Gastrocnemius medialis (tissue), 4 donors: ENCODE results near the gene CCDC127. TPM values are rescaled to one million over a fixed set of nuclear protein-coding genes. Genes with fewer than 3 reads are reported as not detected.
A peak's percentile ranks its signal among the peaks of the same experiment; 100 is the strongest.
"Not testable (repeated sequence)": the region's sequence is repeated elsewhere in the genome, so short reads cannot be mapped to it uniquely, and the experiment has no call there.

Experiments
- ATAC-seq, 2 donors: fragments of 150-250 bp; one replicate each; pipeline ENCODE4 v1.9.1; 2016
- DNase-seq, 2 donors: peaks; one replicate each; pipeline ENCODE4 v3.0.0-alpha.2; 2019
- H3K27ac ChIP-seq, 4 donors: fragments of 200-600 bp; sonication (generic); 1 replicate in 1 of 4; 2 replicates in 3 of 4; pipeline ENCODE4 v1.5.1; 2016 to 2018; ENCODE audit warnings: mild to moderate bottlenecking in 2 of 4, moderate library complexity in 1 of 4
- H3K27me3 ChIP-seq, 3 donors: fragments of 200-600 bp; sonication (generic) in 2 of 3; 1 replicate in 1 of 3; 2 replicates in 2 of 3; pipeline versions ENCODE4 v1.5.1 to v1.6.0; 2016 to 2019; ENCODE audit warnings: mild to moderate bottlenecking in 1 of 3, moderate library complexity in 1 of 3
- H3K36me3 ChIP-seq, 2 donors: fragments of 200-600 bp; sonication (generic) in 1 of 2; one replicate each; pipeline ENCODE4 v1.5.1; 2017 to 2018
- H3K4me1 ChIP-seq, 2 donors: fragments of 200-600 bp; sonication (generic) in 1 of 2; one replicate each; pipeline ENCODE4 v1.5.1; 2016 to 2017; ENCODE audit warnings: mild to moderate bottlenecking in 2 of 2
- H3K4me3 ChIP-seq, 4 donors: fragments of 200-600 bp; sonication (generic) in 3 of 4; 1 replicate in 1 of 4; 2 replicates in 3 of 4; pipeline ENCODE4 v1.5.1; 2016 to 2019; ENCODE audit warnings: mild to moderate bottlenecking in 2 of 4
- H3K9me3 ChIP-seq, 3 donors: fragments of 200-600 bp; sonication (generic) in 2 of 3; 1 replicate in 1 of 3; 2 replicates in 2 of 3; pipeline ENCODE4 v1.5.1; 2016 to 2019
- CTCF ChIP-seq, 5 experiments: fragments of 450-650 bp in 3 of 5; fragments of 200-600 bp in 2 of 5; sonication (generic) in 2 of 5; IDR thresholded peaks in 4 of 5; conservative IDR thresholded peaks in 1 of 5; 1 replicate in 4 of 5; 2 replicates in 1 of 5; pipeline ENCODE4 v1.5.1; 2016 to 2019; ENCODE audit warnings: antibody characterized with exemption in 5 of 5, mild to moderate bottlenecking in 3 of 5, moderate library complexity in 3 of 5
- POLR2A ChIP-seq, 2 donors: fragments of 450-650 bp; IDR thresholded peaks; one replicate each; pipeline ENCODE4 v1.6.1; 2017; ENCODE audit warnings: antibody characterized with exemption in 2 of 2, mild to moderate bottlenecking in 2 of 2, moderate library complexity in 2 of 2
- in situ Hi-C, 4 donors: fragments of 200-750 bp; cut with MboI; loops; one replicate each; pipeline versions ENCODE4 v1.15.0 to v1.8.0; 2017; ENCODE audit warnings: low sequenced_read_pairs in 4 of 4
- intact Hi-C: fragments of 100-400 bp; cut with DNase I; formaldehyde crosslinking; loops from one replicate; pipeline ENCODE4 v1.15.1; 2023; ENCODE audit warnings: low total_unique reads
- total RNA-seq, 4 donors: library from RNA; depleted of rRNA; stranded (reverse); fragments of >200 nt; gene quantifications; one replicate each; pipeline versions ENCODE4 v1.1.0 to v1.2.3, GENCODE V29; 2016

Gene CCDC127, protein sequence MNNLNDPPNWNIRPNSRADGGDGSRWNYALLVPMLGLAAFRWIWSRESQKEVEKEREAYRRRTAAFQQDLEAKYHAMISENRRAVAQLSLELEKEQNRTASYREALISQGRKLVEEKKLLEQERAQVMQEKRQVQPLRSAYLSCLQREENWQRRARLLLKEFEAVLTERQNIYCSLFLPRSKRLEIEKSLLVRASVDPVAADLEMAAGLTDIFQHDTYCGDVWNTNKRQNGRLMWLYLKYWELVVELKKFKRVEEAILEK
- total RNA-seq = 10 to 100 TPM in 1 of 4 donors, 1 to 10 TPM in 3; 5.7 to 11.1 (median 7.8) TPM

GRCh38 chr5:217494-218456 is at the start of gene CCDC127, which contains the start of gene SDHA:
TSS of gene CCDC127 (minus strand) at chr5:218153. CDS start at chr5:216849, 1,304 bp downstream.
TSS of gene SDHA (plus strand) at chr5:218320. CDS start at chr5:218356, 36 bp downstream.
- peak within 1 kb of the TSS; percentile 97 to 99 (median 98) for H3K27ac ChIP-seq
- DNase-seq (peak; percentile 94 to 96), ATAC-seq (peak; percentile 84 to 87)
- H3K36me3 ChIP-seq, H3K27me3 ChIP-seq, H3K9me3 ChIP-seq, in situ Hi-C loops: not testable (repeated sequence)
- TF ChIP-seq CTCF (IDR thresholded peaks at IDR 0.05 in 4 of 5, conservative IDR thresholded peaks at IDR 0.05 in 1 of 5) (peak in 3 of 5 experiments; percentile 38 to 58 (median 39)), POLR2A (IDR thresholded peaks at IDR 0.05) (peak; percentile 98)
- peaks cover 38 to 43% of the 10 kb centered on the region in 2 donors for H3K4me1 ChIP-seq
- intact Hi-C loops = loop anchor here (1.0 kb wide), 3 partner anchors 29 to 256 kb away; partner anchors contain the start of gene PDCD6
- H3K4me3 ChIP-seq = peak within 1 kb of the TSS; percentile 93 to 97 (median 95)

GRCh38 chr5:267716-268115 is 49.8 kb upstream of the CCDC127 start:
- DNase-seq (no peak), ATAC-seq (no peak)
- Histone ChIP-seq H3K9me3 (no peaks in the 10 kb centered on the region), H3K27me3 (no peaks in the 10 kb centered on the region), H3K27ac (no peak overlapping the region), H3K36me3 (peaks cover 0 to 31% of the 10 kb centered on the region in 2 donors), H3K4me1 (peaks cover 2% of the 10 kb centered on the region in 2 donors), H3K4me3 (no peak overlapping the region)
- in situ Hi-C loops (no loop called here), intact Hi-C loops (no loop called here)
- TF ChIP-seq POLR2A (IDR thresholded peaks at IDR 0.05) (no peak), CTCF (IDR thresholded peaks at IDR 0.05 in 4 of 5, conservative IDR thresholded peaks at IDR 0.05 in 1 of 5) (no peak)

- H3K27ac ChIP-seq, H3K9me3 ChIP-seq, in situ Hi-C loops, DNase-seq, intact Hi-C loops, H3K27me3 ChIP-seq, H3K4me3 ChIP-seq, ATAC-seq, H3K4me1 ChIP-seq: not testable (repeated sequence)
- peaks cover 0 to 37% of the 10 kb centered on the region in 2 donors for H3K36me3 ChIP-seq
These were observed 48.5 kb upstream of the CCDC127 start for GRCh38 chr5:266311-267026.

DNA sequence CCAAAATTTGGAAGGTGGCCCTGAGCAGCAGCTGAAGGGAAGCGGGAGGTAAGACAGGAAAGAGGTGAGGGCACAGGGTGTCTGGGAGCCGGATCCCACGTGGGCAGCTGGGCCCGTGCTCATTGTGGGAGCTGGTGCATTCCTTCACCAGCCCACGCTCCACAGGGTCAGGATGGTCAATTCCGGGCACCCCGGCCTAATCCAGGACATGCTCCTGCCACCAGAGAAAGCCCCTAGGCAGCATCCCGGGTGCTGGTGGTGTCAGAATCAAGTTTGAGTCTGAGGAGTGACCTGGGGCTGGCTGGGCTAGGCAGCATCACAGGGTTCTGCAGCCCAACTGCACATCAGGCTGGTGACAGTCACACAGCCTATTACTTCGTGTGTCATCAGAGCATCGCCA is 46.4 kb upstream of the CCDC127 start:
- no peaks in the 10 kb centered on the region for H3K9me3 ChIP-seq
- no peak overlapping the region for H3K4me3 ChIP-seq
- TF ChIP-seq POLR2A (IDR thresholded peaks at IDR 0.05) = no peak
- TF ChIP-seq CTCF (IDR thresholded peaks at IDR 0.05 in 4 of 5, conservative IDR thresholded peaks at IDR 0.05 in 1 of 5) = no peak
- ATAC-seq = no peak
- no peak for DNase-seq
- H3K27ac ChIP-seq = no peak overlapping the region
- in situ Hi-C loops = no loop called here
- H3K36me3 ChIP-seq = peaks cover 0 to 41% of the 10 kb centered on the region in 2 donors
- H3K4me1 ChIP-seq = no peaks in the 10 kb centered on the region
- H3K27me3 ChIP-seq = no peaks in the 10 kb centered on the region
- intact Hi-C loops = no loop called here

DNA sequence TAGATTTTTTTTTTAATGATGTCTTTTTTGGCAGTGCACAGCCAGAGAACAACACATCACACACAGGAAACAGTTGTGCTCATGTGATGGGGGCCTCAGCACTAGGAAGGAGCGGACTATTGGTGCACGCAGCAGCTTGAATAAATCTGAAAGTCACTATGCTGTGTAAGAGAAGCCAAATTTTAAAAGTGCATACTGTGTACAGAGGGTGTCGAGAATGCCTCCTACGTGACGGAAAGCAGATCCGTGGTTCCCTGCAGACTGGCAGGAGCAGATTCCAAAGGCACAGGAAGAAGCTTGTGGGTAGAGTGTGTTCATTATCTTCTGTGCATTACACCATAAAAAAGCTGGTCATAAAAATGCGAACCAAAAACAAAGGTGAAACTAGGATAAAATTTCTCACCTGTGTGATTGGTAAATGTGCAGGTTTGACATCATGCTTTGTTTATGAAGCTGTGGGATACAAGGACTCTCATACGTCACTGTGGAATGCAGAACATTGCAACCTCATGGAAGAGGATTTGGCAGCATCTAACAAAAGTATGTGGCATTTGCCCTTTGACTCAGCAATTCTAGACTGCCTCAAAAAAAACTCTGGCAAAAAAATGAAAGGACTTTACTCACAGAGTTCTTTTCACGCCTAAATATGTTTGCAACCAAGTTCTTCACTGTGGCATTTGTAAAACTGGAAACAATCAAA is 45.5 kb upstream of the CCDC127 start:
- H3K27ac ChIP-seq = peak overlapping the region in 1 of 4 donors; percentile 42
- H3K36me3 ChIP-seq = peaks cover 0 to 45% of the 10 kb centered on the region in 2 donors
- DNase-seq, H3K4me3 ChIP-seq, in situ Hi-C loops, H3K9me3 ChIP-seq, H3K4me1 ChIP-seq, intact Hi-C loops, H3K27me3 ChIP-seq: not testable (repeated sequence)
- peak in 1 of 2 donors; percentile 65 for ATAC-seq
